ENCODE data around the gene CARD11.

Gene CARD11

GRCh38 chr7:2982401-2982800 lies 61.3 kb downstream of the CARD11 start:
- DNase-seq (ENCODE audit: low read depth) = no peak

DNA sequence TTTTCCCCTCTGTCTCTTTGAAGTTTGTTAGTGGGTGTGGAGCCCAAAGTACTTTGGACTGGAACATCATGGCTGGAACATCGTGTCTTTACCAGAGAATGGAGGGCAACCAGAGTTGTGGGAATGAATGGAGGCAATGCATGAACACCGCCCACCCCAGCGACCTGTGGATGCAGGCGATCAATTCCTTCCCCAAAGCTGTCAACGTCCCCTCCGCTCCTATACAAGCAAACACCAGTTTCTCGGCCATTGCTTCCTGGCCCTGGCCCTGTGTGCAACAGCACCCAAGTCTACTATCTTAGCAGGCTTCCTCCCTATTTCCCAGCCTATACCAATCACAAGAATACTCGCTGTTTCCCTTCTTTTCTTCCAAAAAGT lies 62.6 kb downstream of the CARD11 start:
- no peak for DNase-seq (ENCODE audit: low read depth)

GRCh38 chr7:2980401-2981102 lies 63.1 kb downstream of the CARD11 start:
- DNase-seq (ENCODE audit: low read depth) = no peak

GRCh38 chr7:2979951-2980350 lies 63.7 kb downstream of the CARD11 start:
- no peak for DNase-seq (ENCODE audit: low read depth)

DNA sequence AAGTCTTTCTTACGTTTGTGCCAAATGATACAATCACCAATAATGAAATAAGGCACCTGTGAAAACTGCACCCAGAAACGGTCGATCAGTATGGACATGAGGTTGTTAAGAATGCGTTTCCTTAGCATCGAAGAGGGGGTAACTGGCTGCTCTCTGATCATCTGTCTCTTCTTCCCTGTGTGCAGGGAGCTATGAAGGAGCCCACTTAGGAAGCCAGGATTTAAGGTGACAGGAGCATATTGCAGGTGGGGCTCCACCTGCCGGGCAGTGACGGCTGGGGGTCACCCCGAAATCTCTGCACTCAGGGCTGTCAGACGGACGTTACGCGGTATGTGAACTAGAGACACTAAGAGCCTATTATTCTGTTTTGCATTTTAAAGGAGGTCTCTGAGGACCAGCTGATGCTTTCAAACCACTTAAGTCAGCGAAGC lies 64.5 kb downstream of the CARD11 start:
- no peak for DNase-seq (ENCODE audit: low read depth)

DNA sequence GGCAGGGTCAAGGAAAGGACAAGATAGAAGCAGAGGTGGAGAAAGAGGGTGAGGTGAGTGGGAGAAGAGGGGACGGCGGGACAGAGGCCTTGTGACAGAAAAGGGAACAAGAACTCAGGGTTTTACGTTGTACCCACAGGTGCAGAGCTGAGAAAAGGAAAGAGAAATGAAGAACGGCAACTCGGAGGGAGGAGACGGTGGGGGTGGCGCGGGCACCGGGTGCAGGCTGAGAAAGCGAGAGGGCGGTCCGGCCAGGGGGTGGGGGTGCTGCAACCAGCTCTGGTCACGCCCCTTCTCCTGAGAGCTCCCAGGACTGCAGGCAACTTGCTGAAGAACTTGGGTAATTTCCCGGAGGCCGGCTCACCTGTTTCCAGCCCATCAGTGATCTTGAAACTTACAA lies 65.3 kb downstream of the CARD11 start:
- DNase-seq (ENCODE audit: low read depth) = no peak

GRCh38 chr7:2975821-2976371 lies 67.8 kb downstream of the CARD11 start:
- DNase-seq (ENCODE audit: low read depth) = no peak

- DNase-seq (ENCODE audit: low read depth) = no peak
These were observed 69.4 kb downstream of the CARD11 start for GRCh38 chr7:2974093-2974819.

DNA sequence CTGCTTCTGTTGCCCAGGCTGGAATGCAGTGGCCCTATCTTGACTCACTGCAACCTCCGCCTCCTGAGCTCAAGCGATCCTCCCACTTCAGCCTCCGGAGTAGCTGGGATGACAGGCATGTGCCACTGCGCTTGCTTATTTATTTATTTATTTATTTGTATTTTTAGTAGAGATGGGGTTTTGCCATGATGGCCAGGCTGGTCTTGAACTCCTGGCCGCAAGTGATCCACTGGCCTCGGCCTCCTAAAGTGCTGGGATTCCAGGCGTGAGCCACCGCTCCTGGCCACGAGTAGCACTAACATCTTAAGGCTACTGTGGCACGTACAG lies 70.9 kb downstream of the CARD11 start:
- DNase-seq (ENCODE audit: low read depth) = no peak

- no peak for DNase-seq (ENCODE audit: low read depth)
These were observed 71.5 kb downstream of the CARD11 start for GRCh38 chr7:2971914-2972834.

DNA sequence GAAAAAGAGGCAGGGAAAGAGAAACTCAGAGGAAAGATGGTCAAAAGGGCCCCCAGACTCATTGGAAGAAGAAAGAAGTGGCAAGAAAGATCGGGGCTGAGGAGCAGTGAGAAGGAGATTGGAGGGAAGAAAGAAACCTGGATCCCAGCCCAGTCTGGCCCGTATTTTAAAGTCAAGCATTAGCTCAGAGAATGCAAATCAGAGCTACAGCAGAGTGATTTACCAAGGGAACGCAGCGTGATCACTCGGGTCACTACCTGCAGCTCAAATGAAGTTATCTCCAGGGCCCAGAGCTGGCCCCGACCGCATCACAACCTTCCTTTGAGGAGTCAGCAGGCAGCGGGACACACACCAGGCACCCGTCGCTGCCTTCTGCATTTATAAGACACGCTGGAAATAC lies 72.8 kb downstream of the CARD11 start:
- DNase-seq (ENCODE audit: low read depth) = no peak

DNA sequence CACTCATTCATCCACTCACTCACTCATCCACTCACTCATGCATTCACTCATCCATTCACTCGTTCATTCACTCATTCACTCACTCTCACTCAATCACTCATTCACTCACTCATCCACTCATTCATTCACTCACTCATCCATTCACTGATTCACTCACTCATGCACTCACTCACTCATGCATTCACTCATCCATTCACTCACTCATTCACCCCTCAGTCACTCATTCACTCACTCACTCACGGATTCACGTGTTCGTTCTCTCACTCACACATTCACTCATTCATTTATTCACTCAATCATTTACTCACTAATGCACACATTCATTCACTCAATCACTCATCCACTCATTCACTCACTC lies 73.4 kb downstream of the CARD11 start:
- DNase-seq (ENCODE audit: low read depth) = no peak

GRCh38 chr7:2969398-2970306 lies 74.0 kb downstream of the CARD11 start:
- no peak for DNase-seq (ENCODE audit: low read depth)

- no peak for DNase-seq (ENCODE audit: low read depth)
These were observed 74.9 kb downstream of the CARD11 start for GRCh38 chr7:2968616-2969397.

GRCh38 chr7:2968176-2968575 lies 75.5 kb downstream of the CARD11 start:
- DNase-seq (ENCODE audit: low read depth) = no peak

- DNase-seq (ENCODE audit: low read depth) = no peak
These were observed 76.0 kb downstream of the CARD11 start for GRCh38 chr7:2967705-2968104.

DNA sequence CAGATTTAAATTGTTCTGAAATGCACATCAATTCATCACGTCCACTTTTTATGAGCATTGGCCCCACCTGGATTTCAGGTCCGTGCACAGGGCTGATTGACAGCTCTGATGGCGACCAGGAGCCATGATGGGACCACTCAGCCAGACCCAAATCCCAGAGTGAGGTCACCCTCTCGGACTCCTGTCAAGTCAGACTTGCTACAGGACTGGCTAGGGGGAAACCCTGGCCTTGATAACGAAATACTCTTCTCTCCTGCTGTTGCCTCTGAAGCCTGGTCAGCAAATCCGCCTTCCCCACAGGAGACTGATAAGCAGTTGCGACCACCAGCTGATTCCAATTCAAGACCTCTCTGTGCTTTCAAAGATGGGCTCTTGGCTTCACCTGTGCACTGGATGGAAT lies 76.4 kb downstream of the CARD11 start:
- no peak for DNase-seq (ENCODE audit: low read depth)

DNA sequence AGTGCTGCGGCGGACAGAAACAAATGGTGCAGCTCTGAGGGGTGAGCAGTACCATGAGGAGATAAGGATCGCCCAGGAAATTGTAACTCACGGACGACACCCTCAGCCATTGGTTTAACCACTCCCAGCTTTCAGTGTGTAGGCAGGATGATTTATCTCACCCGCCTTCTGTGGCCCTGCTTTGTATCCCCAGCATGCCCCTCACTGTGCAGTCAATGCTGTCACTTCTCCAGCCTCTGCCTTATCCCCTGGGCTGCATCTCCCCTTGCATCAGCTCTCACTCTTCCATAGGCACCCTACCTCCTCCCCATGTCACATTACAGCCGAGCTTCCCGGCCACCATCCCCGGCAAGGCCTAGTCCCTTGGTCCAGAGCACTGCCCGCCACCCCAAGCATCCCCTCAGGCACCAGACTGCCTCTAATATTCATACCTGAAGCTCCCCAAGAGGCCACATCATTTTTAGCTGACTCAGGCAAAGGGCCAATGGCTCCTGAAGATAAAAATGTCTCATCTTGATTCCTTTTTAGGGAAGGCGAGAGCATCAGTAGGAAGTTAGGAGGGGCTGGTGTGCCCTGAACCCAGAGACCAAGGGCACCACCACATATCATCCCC lies 77.1 kb downstream of the CARD11 start:
- DNase-seq (ENCODE audit: low read depth) = no peak

DNA sequence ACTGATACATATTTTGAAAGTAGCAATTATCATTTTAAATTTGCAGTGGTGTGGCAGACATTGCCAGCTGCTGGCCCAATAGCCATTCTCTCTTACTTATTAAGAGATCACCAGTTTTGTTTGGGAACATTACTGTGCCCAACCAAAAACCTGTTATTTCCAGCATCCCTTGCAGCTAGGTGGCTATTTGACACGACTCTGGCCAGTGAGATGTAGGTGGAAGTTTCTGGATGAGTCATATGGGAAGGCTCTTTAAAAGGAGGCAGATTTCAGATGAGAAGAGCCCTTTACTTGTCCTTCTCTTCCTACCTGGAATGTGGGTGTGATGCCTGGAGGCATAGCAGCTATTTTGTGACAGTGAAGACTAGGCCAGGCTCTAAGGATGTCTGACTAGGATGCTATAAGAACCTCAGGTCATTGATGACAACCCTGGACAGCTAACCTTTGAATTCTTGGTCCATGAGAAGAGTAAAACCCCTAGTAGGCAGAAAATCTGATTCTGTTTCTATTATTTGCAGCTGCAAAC lies 77.9 kb downstream of the CARD11 start:
- no peak for DNase-seq (ENCODE audit: low read depth)

DNA sequence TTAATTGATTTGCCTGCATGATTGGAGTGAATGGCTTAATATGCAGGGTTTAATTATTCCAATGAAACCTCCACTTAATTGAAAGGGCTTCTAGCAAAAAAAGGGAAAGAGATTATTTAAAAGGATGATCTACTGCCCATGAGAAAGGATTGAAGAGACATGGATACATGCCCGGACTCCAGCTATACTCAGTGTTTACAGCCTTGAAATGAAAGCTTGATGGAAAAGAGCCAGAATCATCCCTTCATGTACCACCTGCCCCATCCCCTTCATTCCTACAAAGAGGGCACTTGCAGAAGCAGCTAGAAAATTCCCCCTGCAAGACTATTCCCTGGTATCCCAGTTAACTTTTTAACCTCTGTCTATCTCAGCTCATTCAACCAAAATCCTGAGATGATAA lies 78.4 kb downstream of the CARD11 start:
- DNase-seq (ENCODE audit: low read depth) = no peak
